HEK293 (cell line): Measurements from ENCODE around the gene CCDC86.

Experiments used
- CTCF ChIA-PET: fragments of 350-600 bp; formaldehyde crosslinking; extraction: SDS; loops from one replicate; lab custom pipeline; 2021; ENCODE audit warnings: antibody characterized with exemption; lab: Yijun Ruan, JAX
- POLR2A ChIA-PET: fragments of 300-600 bp; formaldehyde crosslinking; extraction: SDS; loops from one replicate; lab custom pipeline; 2020; ENCODE audit warnings: antibody characterized with exemption, inconsistent platforms; lab: Yijun Ruan, JAX
- H3K27ac ChIP-seq: fragments of 200-500 bp; sonication (Bioruptor generic); 2 replicates; pipeline ENCODE4 v1.5.1; 2014; ENCODE audit warnings: low read depth, low read length, control low read depth, inconsistent platforms; ENCODE audit errors: extremely low read depth
- H3K36me3 ChIP-seq, 2 experiments: fragments of 200-500 bp in 1 of 2; sonication (Bioruptor generic) in 1 of 2; 1 replicate in 1 of 2; 2 replicates in 1 of 2; pipeline ENCODE4 v1.5.1; 2014 to 2017; ENCODE audit warnings: inconsistent platforms in 2 of 2, low read length in 2 of 2; ENCODE audit not compliant: control insufficient read depth in 2 of 2, insufficient read depth in 1 of 2
- H3K4me1 ChIP-seq: fragments of 200-500 bp; sonication (Bioruptor generic); 2 replicates; pipeline ENCODE4 v1.5.1; 2014; ENCODE audit warnings: mild to moderate bottlenecking, low read length, inconsistent platforms; ENCODE audit not compliant: control insufficient read depth, insufficient read depth
- H3K4me3 ChIP-seq: 2 replicates; pipeline ENCODE4 v1.5.1; 2011; ENCODE audit warnings: low read depth, mild to moderate bottlenecking, control low read depth, low read length, moderate library complexity
- H3K9me3 ChIP-seq: fragments of 200-500 bp; sonication (Bioruptor generic); 2 replicates; pipeline ENCODE4 v1.5.1; 2014; ENCODE audit warnings: low read depth, low read length, inconsistent platforms; ENCODE audit not compliant: control insufficient read depth, insufficient read depth
- GLI4 ChIP-seq: fragments of 450-650 bp; formaldehyde crosslinking; IDR thresholded peaks from 2 replicates; pipeline ENCODE4 v1.5.1; 2016; ENCODE audit warnings: missing biosample characterization, missing genetic modification characterization
- HOXC10 ChIP-seq: sonication (generic); formaldehyde crosslinking; IDR thresholded peaks from 2 replicates; pipeline ENCODE4 v1.8.1; 2023; ENCODE audit warnings: mild to moderate bottlenecking, missing genetic modification reagents
- HOXD13 ChIP-seq: sonication (generic); formaldehyde crosslinking; IDR thresholded peaks from 2 replicates; pipeline ENCODE4 v1.8.0; 2022; ENCODE audit warnings: missing genetic modification reagents, borderline replicate concordance
- KLF10 ChIP-seq: fragments of 450-650 bp; IDR thresholded peaks from 2 replicates; pipeline ENCODE4 v1.5.1; 2018; ENCODE audit warnings: missing biosample characterization, mild to moderate bottlenecking, missing genetic modification characterization
- PRDM10 ChIP-seq: fragments of 450-650 bp; formaldehyde crosslinking; IDR thresholded peaks from 2 replicates; pipeline ENCODE4 v1.5.1; 2016; ENCODE audit warnings: missing biosample characterization, missing genetic modification characterization
- SP2 ChIP-seq: fragments of 450-650 bp; formaldehyde crosslinking; IDR thresholded peaks from 2 replicates; pipeline ENCODE4 v1.5.1; 2016; ENCODE audit warnings: missing biosample characterization, missing genetic modification characterization
- ZIC2 ChIP-seq: fragments of 450-650 bp; formaldehyde crosslinking; IDR thresholded peaks from 2 replicates; pipeline ENCODE4 v1.5.1; 2016; ENCODE audit warnings: missing biosample characterization, missing genetic modification characterization
- ZNF18 ChIP-seq: fragments of 450-650 bp; formaldehyde crosslinking; IDR thresholded peaks from 2 replicates; pipeline ENCODE4 v1.5.1; 2016; ENCODE audit warnings: missing biosample characterization, missing genetic modification characterization
- ZNF202 ChIP-seq: fragments of 450-650 bp; formaldehyde crosslinking; IDR thresholded peaks from 2 replicates; pipeline ENCODE4 v1.5.1; 2016; ENCODE audit warnings: missing biosample characterization, missing genetic modification characterization, borderline replicate concordance
- ZNF449 ChIP-seq: fragments of 450-650 bp; formaldehyde crosslinking; IDR thresholded peaks from 2 replicates; pipeline ENCODE4 v1.5.1; 2017; ENCODE audit warnings: missing biosample characterization, mild to moderate bottlenecking, missing genetic modification characterization, moderate library complexity
- ZNF514 ChIP-seq: fragments of 450-650 bp; formaldehyde crosslinking; IDR thresholded peaks from 2 replicates; pipeline ENCODE4 v1.5.1; 2016; ENCODE audit warnings: missing biosample characterization, missing genetic modification characterization
- ZNF596 ChIP-seq: fragments of 450-650 bp; IDR thresholded peaks from 2 replicates; pipeline ENCODE4 v1.5.0; 2018; ENCODE audit warnings: missing biosample characterization, mild to moderate bottlenecking, missing genetic modification characterization, moderate library complexity
- ZNF621 ChIP-seq: fragments of 450-650 bp; formaldehyde crosslinking; IDR thresholded peaks from 2 replicates; pipeline ENCODE4 v1.5.1; 2017; ENCODE audit warnings: missing biosample characterization, missing genetic modification characterization
- ZNF626 ChIP-seq: fragments of 450-650 bp; sonication (Bioruptor Pico); formaldehyde crosslinking; IDR thresholded peaks from 2 replicates; pipeline ENCODE4 v1.5.1; 2018; ENCODE audit warnings: missing biosample characterization, missing genetic modification characterization, inconsistent platforms
- ZNF830 ChIP-seq: fragments of 450-650 bp; IDR thresholded peaks from 2 replicates; pipeline ENCODE4 v1.5.0; 2018; ENCODE audit warnings: missing biosample characterization, missing genetic modification characterization, low read depth, mild to moderate bottlenecking, moderate library complexity
- TF ChIP-seq, protein P1 (sequence below): fragments of 450-650 bp; formaldehyde crosslinking; IDR thresholded peaks from 2 replicates; pipeline ENCODE4 v1.5.1; 2016; ENCODE audit warnings: missing biosample characterization, missing genetic modification characterization
- TF ChIP-seq, protein P2 (sequence below): fragments of 450-650 bp; formaldehyde crosslinking; IDR thresholded peaks from 2 replicates; pipeline ENCODE4 v1.5.1; 2016; ENCODE audit warnings: missing biosample characterization, missing genetic modification characterization

Gene CCDC86

DNA sequence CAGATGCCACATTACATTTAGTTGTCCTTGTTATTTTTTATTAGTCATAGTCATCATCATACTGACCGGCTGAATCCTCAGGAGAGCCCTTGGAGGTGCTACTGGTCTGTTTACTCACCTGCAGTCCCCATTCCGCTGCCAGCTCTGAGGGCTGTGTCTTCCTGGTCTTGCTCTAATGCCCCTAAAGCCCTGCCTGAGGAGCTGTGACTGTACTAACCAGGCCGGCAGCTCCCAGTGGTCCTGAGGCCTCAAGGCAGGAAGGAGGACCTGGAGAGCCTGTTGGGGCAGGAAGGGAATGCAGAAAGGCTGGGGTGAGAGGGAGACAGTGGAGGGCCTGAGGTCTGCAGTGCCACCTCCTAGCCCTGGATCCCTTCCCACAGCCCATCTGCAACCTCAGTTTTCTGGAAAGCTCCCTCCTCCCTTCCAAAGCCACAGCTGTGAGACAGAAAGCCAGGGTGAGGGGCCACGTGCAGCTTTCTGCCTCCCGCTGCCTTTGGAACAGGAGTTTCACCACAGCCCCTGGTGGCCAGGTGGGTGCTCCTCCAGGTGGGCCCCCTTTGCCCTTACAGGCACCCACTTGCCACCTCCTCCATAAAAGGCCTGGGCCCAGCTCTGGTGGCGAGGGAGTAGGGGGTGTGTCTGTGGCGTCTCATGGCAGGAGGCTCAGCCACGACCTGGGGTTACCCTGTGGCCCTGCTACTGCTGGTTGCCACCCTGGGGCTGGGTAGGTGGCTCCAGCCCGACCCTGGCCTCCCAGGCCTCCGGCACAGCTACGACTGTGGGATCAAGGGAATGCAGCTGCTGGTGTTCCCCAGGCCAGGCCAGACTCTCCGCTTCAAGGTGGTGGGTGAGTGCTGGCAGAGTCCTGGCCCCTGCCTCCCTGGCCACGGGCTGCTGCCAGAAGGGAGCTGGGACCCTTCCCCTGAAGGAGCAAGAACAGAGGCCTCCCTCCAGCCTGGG is 25.3 kb downstream of the CCDC86 start, which contains the start of gene ZP1:
Gene ZP1 (plus strand): TSS at position 632 of the 960 bp plus-strand sequence. CDS start 20 bp downstream, at position 652.
- Histone ChIP-seq H3K36me3 (no peaks in the 10 kb centered on the region), H3K4me1 (no peaks in the 10 kb centered on the region), H3K4me3 (no peak within 1 kb of the TSS), H3K9me3 (no peaks in the 10 kb centered on the region), H3K27ac (no peak within 1 kb of the TSS)
- TF ChIP-seq ZNF626 (tag by site-specific recombination) (no peak), ZNF514 (tag by site-specific recombination) (no peak), ZNF202 (no peak), HOXC10 (CRISPR knock-in tag) (no peak), ZNF596 (tag by site-specific recombination) (no peak), ZIC2 (no peak), KLF10 (tag by site-specific recombination) (no peak), ZNF449 (no peak), HOXD13 (CRISPR knock-in tag) (no peak), GLI4 (tag by site-specific recombination) (no peak), ZNF830 (tag by site-specific recombination) (no peak), SP2 (tag by site-specific recombination) (no peak), ZNF18 (tag by site-specific recombination) (no peak)
- TF ChIP-seq, protein P1, sequence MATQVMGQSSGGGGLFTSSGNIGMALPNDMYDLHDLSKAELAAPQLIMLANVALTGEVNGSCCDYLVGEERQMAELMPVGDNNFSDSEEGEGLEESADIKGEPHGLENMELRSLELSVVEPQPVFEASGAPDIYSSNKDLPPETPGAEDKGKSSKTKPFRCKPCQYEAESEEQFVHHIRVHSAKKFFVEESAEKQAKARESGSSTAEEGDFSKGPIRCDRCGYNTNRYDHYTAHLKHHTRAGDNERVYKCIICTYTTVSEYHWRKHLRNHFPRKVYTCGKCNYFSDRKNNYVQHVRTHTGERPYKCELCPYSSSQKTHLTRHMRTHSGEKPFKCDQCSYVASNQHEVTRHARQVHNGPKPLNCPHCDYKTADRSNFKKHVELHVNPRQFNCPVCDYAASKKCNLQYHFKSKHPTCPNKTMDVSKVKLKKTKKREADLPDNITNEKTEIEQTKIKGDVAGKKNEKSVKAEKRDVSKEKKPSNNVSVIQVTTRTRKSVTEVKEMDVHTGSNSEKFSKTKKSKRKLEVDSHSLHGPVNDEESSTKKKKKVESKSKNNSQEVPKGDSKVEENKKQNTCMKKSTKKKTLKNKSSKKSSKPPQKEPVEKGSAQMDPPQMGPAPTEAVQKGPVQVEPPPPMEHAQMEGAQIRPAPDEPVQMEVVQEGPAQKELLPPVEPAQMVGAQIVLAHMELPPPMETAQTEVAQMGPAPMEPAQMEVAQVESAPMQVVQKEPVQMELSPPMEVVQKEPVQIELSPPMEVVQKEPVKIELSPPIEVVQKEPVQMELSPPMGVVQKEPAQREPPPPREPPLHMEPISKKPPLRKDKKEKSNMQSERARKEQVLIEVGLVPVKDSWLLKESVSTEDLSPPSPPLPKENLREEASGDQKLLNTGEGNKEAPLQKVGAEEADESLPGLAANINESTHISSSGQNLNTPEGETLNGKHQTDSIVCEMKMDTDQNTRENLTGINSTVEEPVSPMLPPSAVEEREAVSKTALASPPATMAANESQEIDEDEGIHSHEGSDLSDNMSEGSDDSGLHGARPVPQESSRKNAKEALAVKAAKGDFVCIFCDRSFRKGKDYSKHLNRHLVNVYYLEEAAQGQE (tag by site-specific recombination): no peak
- CTCF ChIA-PET: interaction anchor here (0.7 to 1.2 kb wide), 3 partner anchors 32 to 36 kb away, joined by 3 to 4 read pairs (median 3); no protein-coding TSS in a partner anchor
- POLR2A ChIA-PET: interaction anchor here (1.2 kb wide), 1 partner anchor 20 kb away, joined by 3 read pairs; no protein-coding TSS in a partner anchor

DNA sequence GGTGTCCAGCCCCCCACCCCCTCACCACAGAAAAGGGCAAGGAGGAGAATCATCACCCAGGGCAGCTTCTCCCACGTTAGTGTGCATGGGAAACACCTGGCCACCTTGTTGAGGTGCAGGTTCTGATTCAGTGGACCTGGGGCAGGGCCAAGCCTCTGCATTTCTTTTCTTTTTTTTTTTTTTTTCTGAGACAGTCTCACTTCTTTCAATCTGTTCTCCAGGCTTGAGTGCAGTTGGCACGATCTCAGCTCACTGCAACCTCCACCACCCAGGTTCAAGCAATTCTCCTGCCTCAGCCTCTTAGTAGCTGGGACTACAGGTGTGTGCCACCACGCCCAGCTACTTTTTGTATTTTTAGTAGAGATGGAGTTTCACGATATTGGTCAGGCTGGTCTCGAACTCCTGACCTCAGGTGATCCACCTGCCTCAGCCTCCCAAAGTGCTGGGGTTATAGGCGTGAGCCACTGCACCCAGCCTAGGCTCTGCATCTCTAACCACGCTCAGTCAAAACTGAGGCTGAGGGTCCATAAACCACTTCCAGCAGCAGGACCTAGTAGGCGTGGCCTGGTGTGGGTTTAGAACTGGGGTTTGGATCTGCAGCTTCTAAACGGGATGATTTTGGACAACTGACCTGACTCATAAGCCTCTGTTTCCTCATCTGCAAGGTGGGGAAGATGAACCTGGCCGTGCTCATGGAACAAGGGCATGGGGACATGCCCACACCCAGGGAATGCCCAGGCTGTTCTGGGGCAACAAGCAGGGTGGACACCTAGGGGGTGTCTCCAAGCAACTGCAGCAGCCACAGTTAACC is 26.2 kb downstream of the CCDC86 start:
- CTCF ChIA-PET: interaction anchor here (0.5 to 1.4 kb wide), 4 partner anchors 20 to 771 kb away, joined by 3 read pairs; no protein-coding TSS in a partner anchor
- no peaks in the 10 kb centered on the region for H3K9me3 ChIP-seq
- POLR2A ChIA-PET: interaction anchor here (1.2 kb wide), 1 partner anchor 20 kb away, joined by 3 read pairs; no protein-coding TSS in a partner anchor
- no peak overlapping the region for H3K27ac ChIP-seq
- H3K4me1 ChIP-seq: no peaks in the 10 kb centered on the region
- no peak overlapping the region for H3K4me3 ChIP-seq
- H3K36me3 ChIP-seq: no peaks in the 10 kb centered on the region
- TF ChIP-seq PRDM10 (no peak), ZNF621 (no peak)
- TF ChIP-seq, protein P2, sequence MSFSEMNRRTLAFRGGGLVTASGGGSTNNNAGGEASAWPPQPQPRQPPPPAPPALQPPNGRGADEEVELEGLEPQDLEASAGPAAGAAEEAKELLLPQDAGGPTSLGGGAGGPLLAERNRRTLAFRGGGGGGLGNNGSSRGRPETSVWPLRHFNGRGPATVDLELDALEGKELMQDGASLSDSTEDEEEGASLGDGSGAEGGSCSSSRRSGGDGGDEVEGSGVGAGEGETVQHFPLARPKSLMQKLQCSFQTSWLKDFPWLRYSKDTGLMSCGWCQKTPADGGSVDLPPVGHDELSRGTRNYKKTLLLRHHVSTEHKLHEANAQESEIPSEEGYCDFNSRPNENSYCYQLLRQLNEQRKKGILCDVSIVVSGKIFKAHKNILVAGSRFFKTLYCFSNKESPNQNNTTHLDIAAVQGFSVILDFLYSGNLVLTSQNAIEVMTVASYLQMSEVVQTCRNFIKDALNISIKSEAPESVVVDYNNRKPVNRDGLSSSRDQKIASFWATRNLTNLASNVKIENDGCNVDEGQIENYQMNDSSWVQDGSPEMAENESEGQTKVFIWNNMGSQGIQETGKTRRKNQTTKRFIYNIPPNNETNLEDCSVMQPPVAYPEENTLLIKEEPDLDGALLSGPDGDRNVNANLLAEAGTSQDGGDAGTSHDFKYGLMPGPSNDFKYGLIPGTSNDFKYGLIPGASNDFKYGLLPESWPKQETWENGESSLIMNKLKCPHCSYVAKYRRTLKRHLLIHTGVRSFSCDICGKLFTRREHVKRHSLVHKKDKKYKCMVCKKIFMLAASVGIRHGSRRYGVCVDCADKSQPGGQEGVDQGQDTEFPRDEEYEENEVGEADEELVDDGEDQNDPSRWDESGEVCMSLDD: no peak
